HL-60 (cell line): ENCODE results near the gene ANKRD63.

ENCODE experiments used
- CTCF ChIP-seq: IDR thresholded peaks from one replicate; pipeline ENCODE4 v1.5.1; 2011; ENCODE audit warnings: low read length, control low read depth, inconsistent platforms; ENCODE audit not compliant: insufficient read depth
- POLR2AphosphoS5 ChIP-seq: IDR thresholded peaks from 2 replicates; pipeline ENCODE4 v1.6.1; 2012; ENCODE audit warnings: low read depth
- REST ChIP-seq: IDR thresholded peaks from 2 replicates; pipeline ENCODE4 v1.6.1; 2012; ENCODE audit warnings: low read depth; ENCODE audit not compliant: insufficient replicate concordance

- TF ChIP-seq CTCF, result no peak
- TF ChIP-seq REST, result no peak
- TF ChIP-seq POLR2AphosphoS5, result no peak
Observed at GRCh38 chr15:40303576-40303975, 20.7 kb upstream of the ANKRD63 start.
